Adipocyte (in vitro differentiated cells): ENCODE data around the gene UNC5A.
A peak's percentile ranks its signal among the peaks of the same experiment; 100 is the strongest.

Source experiments
- DNase-seq: peaks from one replicate; pipeline ENCODE4 v3.0.0-alpha.2; 2015; ENCODE audit warnings: low read depth
- H3K27me3 ChIP-seq: replicated peaks from 2 replicates; pipeline ENCODE4 v1.7.0; 2013; ENCODE audit warnings: mild to moderate bottlenecking, low read length, moderate library complexity; ENCODE audit not compliant: control insufficient read depth, insufficient read depth
- H3K36me3 ChIP-seq: 2 replicates; pipeline ENCODE4 v1.7.0; 2013; ENCODE audit warnings: low read length, mild to moderate bottlenecking, moderate library complexity; ENCODE audit not compliant: control insufficient read depth, insufficient read depth, severe bottlenecking
- H3K4me1 ChIP-seq: 2 replicates; pipeline ENCODE4 v1.7.0; 2013; ENCODE audit warnings: mild to moderate bottlenecking, low read length, moderate library complexity; ENCODE audit not compliant: control insufficient read depth, insufficient read depth
- H3K4me3 ChIP-seq: 2 replicates; pipeline ENCODE4 v1.7.0; 2013; ENCODE audit warnings: mild to moderate bottlenecking, low read length, moderate library complexity
- H3K9ac ChIP-seq: 2 replicates; pipeline ENCODE4 v1.7.0; 2013; ENCODE audit warnings: mild to moderate bottlenecking, low read length, moderate library complexity
- H3K9me3 ChIP-seq: 2 replicates; pipeline ENCODE4 v1.7.0; 2013; ENCODE audit warnings: mild to moderate bottlenecking, low read length, moderate library complexity; ENCODE audit not compliant: control insufficient read depth

Gene UNC5A

GRCh38 chr5:176915906-176916305 lies 105.5 kb downstream of the UNC5A start:
- H3K4me3 ChIP-seq: no peak overlapping the region
- H3K27me3 ChIP-seq: no peaks in the 10 kb centered on the region
- no peak overlapping the region for H3K9ac ChIP-seq
- peaks cover 42% of the 10 kb centered on the region for H3K36me3 ChIP-seq
- no peaks in the 10 kb centered on the region for H3K4me1 ChIP-seq
- DNase-seq: no peak
- H3K9me3 ChIP-seq: no peaks in the 10 kb centered on the region

DNA sequence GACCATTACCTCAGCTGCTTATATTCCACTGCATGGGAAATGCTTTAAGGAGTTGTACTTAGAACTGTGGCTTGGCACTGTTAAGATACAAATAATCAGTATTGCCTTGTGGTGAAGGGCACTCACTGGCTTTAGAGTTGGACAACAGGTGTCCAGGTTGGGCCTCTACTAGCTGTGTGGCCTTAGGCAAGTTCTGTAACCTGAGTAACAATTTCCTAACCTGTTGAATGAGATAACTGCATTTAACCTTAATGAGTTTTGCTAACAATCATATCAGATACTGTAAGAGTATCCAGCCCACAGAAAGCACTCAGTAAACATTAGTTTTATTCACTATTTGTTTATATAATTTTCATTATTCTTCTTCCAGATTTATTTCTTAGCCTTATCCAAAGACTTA lies 106.0 kb downstream of the UNC5A start:
- H3K36me3 ChIP-seq: peaks cover 42% of the 10 kb centered on the region
- no peaks in the 10 kb centered on the region for H3K27me3 ChIP-seq
- no peak overlapping the region for H3K4me3 ChIP-seq
- no peak for DNase-seq
- H3K9ac ChIP-seq: no peak overlapping the region
- no peaks in the 10 kb centered on the region for H3K9me3 ChIP-seq
- H3K4me1 ChIP-seq: no peaks in the 10 kb centered on the region

DNA sequence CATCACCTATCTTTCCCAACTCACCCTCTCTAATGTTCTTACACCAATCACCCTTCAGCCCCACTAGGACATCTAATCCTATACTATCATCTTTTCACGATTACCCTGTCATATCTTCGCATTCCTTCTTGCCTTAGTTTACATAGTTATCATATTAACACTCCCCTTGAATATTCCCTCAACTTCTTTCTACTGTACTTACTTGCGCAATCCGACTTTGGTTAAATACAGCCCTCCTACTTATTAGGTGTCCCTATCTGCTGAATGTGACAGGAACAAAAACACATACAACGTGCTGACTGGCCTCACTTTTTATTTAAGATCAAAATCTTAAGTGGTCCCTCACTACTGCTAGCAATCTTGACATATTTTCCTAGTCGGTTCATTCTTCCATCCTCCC lies 108.3 kb downstream of the UNC5A start:
- Histone ChIP-seq H3K36me3 (peaks cover 39% of the 10 kb centered on the region), H3K4me1 (no peaks in the 10 kb centered on the region), H3K4me3 (no peak overlapping the region), H3K27me3 (no peaks in the 10 kb centered on the region), H3K9me3 (no peaks in the 10 kb centered on the region), H3K9ac (no peak overlapping the region)
- no peak for DNase-seq

GRCh38 chr5:176921714-176922113 lies 111.4 kb downstream of the UNC5A start:
- Histone ChIP-seq H3K4me1 (no peaks in the 10 kb centered on the region), H3K9me3 (no peaks in the 10 kb centered on the region), H3K36me3 (peaks cover 23% of the 10 kb centered on the region), H3K27me3 (no peaks in the 10 kb centered on the region), H3K9ac (no peak overlapping the region), H3K4me3 (no peak overlapping the region)
- no peak for DNase-seq

DNA sequence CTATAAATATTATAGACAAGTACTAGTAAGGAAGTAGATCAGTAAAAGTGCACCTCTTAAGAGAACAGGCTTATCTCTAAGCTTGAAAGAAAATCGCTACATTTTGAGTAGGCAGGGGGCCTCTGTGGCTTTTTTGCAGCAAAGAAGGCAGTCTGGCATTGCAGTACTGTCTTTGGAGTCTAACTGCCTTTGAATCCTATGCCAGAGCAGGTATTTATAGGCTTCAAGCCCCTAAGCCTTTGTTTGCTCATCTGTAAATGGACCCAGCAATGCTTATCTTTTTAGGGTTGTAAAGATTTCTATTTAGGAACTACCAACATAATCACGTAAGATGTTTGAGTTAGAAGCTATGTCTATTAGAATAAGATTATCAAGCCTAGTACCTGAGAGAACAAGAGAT lies 112.5 kb downstream of the UNC5A start:
- no peak overlapping the region for H3K4me3 ChIP-seq
- peaks cover 22% of the 10 kb centered on the region for H3K36me3 ChIP-seq
- no peak overlapping the region for H3K9ac ChIP-seq
- H3K9me3 ChIP-seq: no peaks in the 10 kb centered on the region
- DNase-seq: no peak
- H3K4me1 ChIP-seq: peaks cover 3% of the 10 kb centered on the region
- H3K27me3 ChIP-seq: no peaks in the 10 kb centered on the region

DNA sequence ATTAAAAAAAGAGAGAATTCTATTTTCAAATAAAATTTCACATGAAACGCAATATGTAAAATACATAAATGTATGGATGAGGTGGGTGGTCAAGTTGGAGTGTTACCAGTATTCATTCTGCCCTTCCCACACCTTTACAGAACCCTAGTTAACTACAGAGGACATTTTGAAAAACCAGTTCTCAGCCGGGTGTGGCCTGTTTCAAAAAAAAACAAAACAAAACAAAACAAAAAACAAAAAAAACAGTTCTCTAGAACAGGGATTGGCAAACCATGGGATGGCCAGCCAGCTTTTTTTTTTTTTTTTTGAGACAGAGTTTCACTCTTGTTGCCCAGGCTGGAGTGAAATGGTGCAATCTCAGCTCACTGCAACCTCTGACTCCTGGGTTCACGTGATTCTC lies 117.2 kb downstream of the UNC5A start:
- H3K9ac ChIP-seq: no peak overlapping the region
- no peak overlapping the region for H3K4me3 ChIP-seq
- H3K4me1 ChIP-seq: peaks cover 8% of the 10 kb centered on the region
- peak; percentile 9 for DNase-seq
- peaks cover 31% of the 10 kb centered on the region for H3K36me3 ChIP-seq
- H3K27me3 ChIP-seq: no peaks in the 10 kb centered on the region
- no peaks in the 10 kb centered on the region for H3K9me3 ChIP-seq

GRCh38 chr5:176929654-176930053 lies 119.3 kb downstream of the UNC5A start:
- peaks cover 8% of the 10 kb centered on the region for H3K4me1 ChIP-seq
- no peak overlapping the region for H3K9ac ChIP-seq
- no peaks in the 10 kb centered on the region for H3K9me3 ChIP-seq
- DNase-seq: no peak
- peaks cover 36% of the 10 kb centered on the region for H3K36me3 ChIP-seq
- H3K4me3 ChIP-seq: no peak overlapping the region
- no peaks in the 10 kb centered on the region for H3K27me3 ChIP-seq
